Psoas muscle (tissue), 8 donors: ENCODE data around the gene TSPAN5. TPM values are rescaled to one million over a fixed set of nuclear protein-coding genes. Genes with fewer than 3 reads are reported as not detected.

ENCODE experiments used
- ATAC-seq, 4 donors: fragments of 200-7000 bp; cut with Tn5 transposase; one replicate each; pipeline ENCODE4 v1.9.1; 2020; ENCODE audit warnings: moderate library complexity in 3 of 4, mild to moderate bottlenecking in 2 of 4
- DNase-seq, 2 donors: peaks; one replicate each; pipeline ENCODE4 v3.0.0-alpha.2; 2020
- H3K27ac ChIP-seq: fragments of 200-600 bp; one replicate; pipeline ENCODE4 v1.8.0; 2022
- H3K27me3 ChIP-seq, 3 donors: fragments of 200-600 bp in 1 of 3; one replicate each; pipeline versions ENCODE4 v1.6.1 to v1.8.0; 2013 to 2022; ENCODE audit warnings: low read length in 2 of 3, mild to moderate bottlenecking in 2 of 3, moderate library complexity in 1 of 3; ENCODE audit not compliant: insufficient read depth in 3 of 3
- H3K36me3 ChIP-seq, 2 donors: fragments of 200-600 bp in 1 of 2; one replicate each; pipeline versions ENCODE4 v1.6.1 to v1.8.0; 2013 to 2022; ENCODE audit warnings: low read depth in 1 of 2, mild to moderate bottlenecking in 1 of 2, moderate library complexity in 1 of 2; ENCODE audit not compliant: insufficient read depth in 1 of 2
- H3K4me1 ChIP-seq: fragments of 200-600 bp; one replicate; pipeline ENCODE4 v1.8.0; 2022
- H3K4me3 ChIP-seq: fragments of 200-600 bp; one replicate; pipeline ENCODE4 v1.8.0; 2022; ENCODE audit warnings: mild to moderate bottlenecking
- H3K9me3 ChIP-seq: fragments of 200-600 bp; one replicate; pipeline ENCODE4 v1.8.0; 2022
- CTCF ChIP-seq: fragments of 200-600 bp; IDR thresholded peaks from one replicate; pipeline ENCODE4 v1.8.0; 2022; ENCODE audit warnings: antibody characterized with exemption
- WGBS, 3 donors: extraction: QIAGEN DNeasy Blood & Tissue Kit; methylation state at CpG; one replicate each; pipeline versions ENCODE4 v1.1.6 to v1.1.7; 2013; 5-methylcytosine and 5-hydroxymethylcytosine counted together
- intact Hi-C, 2 donors: fragments of 100-400 bp; cut with DNase I; formaldehyde crosslinking; loops; one replicate each; pipeline versions ENCODE4 v1.11.0 to v1.14.2; 2022
- polyA plus RNA-seq, 3 donors: library from polyadenylated mRNA; stranded (reverse); fragments of 200-250 nt; gene quantifications; one replicate each; pipeline ENCODE4 v1.2.3, GENCODE V29; 2013
- total RNA-seq, 4 donors: library from RNA; stranded (reverse); fragmentation: NEBNext Ultra II Directional in 2 of 4; extraction: Animal tissue kit (Norgen Biotek cat#: 25700) in 2 of 4; gene quantifications; one replicate each; pipeline versions ENCODE4 v1.2.1 to v1.2.4, GENCODE V29; 2021 to 2023
- donor health status: healthy with polysubstance abuse.
- donor health status: DM: no; HTN: no; CAD: no; lungs with moderate emphysema.
- donor health status: Bipolar disorder and iron deficiency.
- donor health status: healthy.
- donor health status: DM: yes; HTN: yes; CAD: no.
- donor health status: DM: no; HTN: no; CAD: no.
- donor health status: DM: no; HTN: no; CAD: no.
- donor health status: DM: yes; HTN: yes; CAD: no.

The TSPAN5 gene
- total and polyA plus RNA-seq, 7 donors, result 0.63 to 7.3 (median 3.8) TPM

GRCh38 chr4:98645527-98645926 lies 12.9 kb downstream of the TSPAN5 start:
- no peaks in the 10 kb centered on the region for H3K4me1 ChIP-seq
- H3K27ac ChIP-seq, result no peak overlapping the region
- no peaks in the 10 kb centered on the region for H3K36me3 ChIP-seq
- intact Hi-C loops, result no loop called here
- DNase-seq, result no peak
- no peaks in the 10 kb centered on the region for H3K27me3 ChIP-seq
- H3K9me3 ChIP-seq, result no peaks in the 10 kb centered on the region
- no peak for TF ChIP-seq CTCF
- ATAC-seq, result no peak
- 95 to 99% (median 95%) methylated on average over 6 of the region's 6 CpGs for WGBS, 3 donors
- H3K4me3 ChIP-seq, result no peak overlapping the region

- no peaks in the 10 kb centered on the region for H3K27me3 ChIP-seq
- DNase-seq, result no peak
- 46 to 78% (median 51%) methylated on average over 2 of the region's 2 CpGs for WGBS, 3 donors
Measured at GRCh38 chr4:98643755-98644154, 14.7 kb downstream of the TSPAN5 start.

GRCh38 chr4:98642991-98643426 lies 15.4 kb downstream of the TSPAN5 start:
- no peak overlapping the region for H3K4me3 ChIP-seq
- H3K9me3 ChIP-seq, result no peaks in the 10 kb centered on the region
- no peak for TF ChIP-seq CTCF
- ATAC-seq (no peak), DNase-seq (no peak)
- intact Hi-C loops, result no loop called here
- H3K27me3 ChIP-seq, result no peaks in the 10 kb centered on the region
- H3K27ac ChIP-seq, result no peak overlapping the region
- no peaks in the 10 kb centered on the region for H3K36me3 ChIP-seq
- 84 to 92% (median 87%) methylated on average over 4 of the region's 4 CpGs for WGBS, 3 donors
- no peaks in the 10 kb centered on the region for H3K4me1 ChIP-seq

More at GRCh38 chr4:98643755-98644154, 14.7 kb downstream of the TSPAN5 start:
- H3K4me1 ChIP-seq, result no peaks in the 10 kb centered on the region
- H3K27ac ChIP-seq, result no peak overlapping the region
- no peak overlapping the region for H3K4me3 ChIP-seq
- TF ChIP-seq CTCF, result no peak
- ATAC-seq, result no peak
- intact Hi-C loops, result no loop called here
- no peaks in the 10 kb centered on the region for H3K9me3 ChIP-seq
- H3K36me3 ChIP-seq, result no peaks in the 10 kb centered on the region

GRCh38 chr4:98641906-98642668 lies 16.3 kb downstream of the TSPAN5 start:
- ATAC-seq (no peak), DNase-seq (no peak)
- 96 to 98% (median 96%) methylated on average over 3 of the region's 3 CpGs for WGBS, 3 donors
- no peaks in the 10 kb centered on the region for H3K9me3 ChIP-seq
- no peak overlapping the region for H3K4me3 ChIP-seq
- TF ChIP-seq CTCF, result no peak
- H3K27ac ChIP-seq, result no peak overlapping the region
- H3K4me1 ChIP-seq, result no peaks in the 10 kb centered on the region
- intact Hi-C loops, result no loop called here
- no peaks in the 10 kb centered on the region for H3K27me3 ChIP-seq
- H3K36me3 ChIP-seq, result no peaks in the 10 kb centered on the region

GRCh38 chr4:98641376-98641775 lies 17.0 kb downstream of the TSPAN5 start:
- DNase-seq, result no peak
- H3K4me1 ChIP-seq, result no peaks in the 10 kb centered on the region
- intact Hi-C loops, result no loop called here
- no peaks in the 10 kb centered on the region for H3K9me3 ChIP-seq
- WGBS, 3 donors, result 63 to 70% (median 66%) methylated on average over 5 of the region's 5 CpGs
- H3K27ac ChIP-seq, result no peak overlapping the region
- no peak overlapping the region for H3K4me3 ChIP-seq
- ATAC-seq, result no peak
- TF ChIP-seq CTCF, result no peak
- H3K36me3 ChIP-seq, result no peaks in the 10 kb centered on the region
- no peaks in the 10 kb centered on the region for H3K27me3 ChIP-seq
